Stimulated activated CD4-positive, alpha-beta T cell treated with anti-CD3 and anti-CD28 coated beads, Interleukin-4, amount 100 ng/mL, for 24 hours (primary cell): ENCODE results near the gene PDCD10.
A peak's percentile ranks its signal among the peaks of the same experiment; 100 is the strongest.

Experiments
- DNase-seq: peaks from one replicate; pipeline ENCODE4 v3.0.0-alpha.2; 2020

Gene PDCD10

DNA sequence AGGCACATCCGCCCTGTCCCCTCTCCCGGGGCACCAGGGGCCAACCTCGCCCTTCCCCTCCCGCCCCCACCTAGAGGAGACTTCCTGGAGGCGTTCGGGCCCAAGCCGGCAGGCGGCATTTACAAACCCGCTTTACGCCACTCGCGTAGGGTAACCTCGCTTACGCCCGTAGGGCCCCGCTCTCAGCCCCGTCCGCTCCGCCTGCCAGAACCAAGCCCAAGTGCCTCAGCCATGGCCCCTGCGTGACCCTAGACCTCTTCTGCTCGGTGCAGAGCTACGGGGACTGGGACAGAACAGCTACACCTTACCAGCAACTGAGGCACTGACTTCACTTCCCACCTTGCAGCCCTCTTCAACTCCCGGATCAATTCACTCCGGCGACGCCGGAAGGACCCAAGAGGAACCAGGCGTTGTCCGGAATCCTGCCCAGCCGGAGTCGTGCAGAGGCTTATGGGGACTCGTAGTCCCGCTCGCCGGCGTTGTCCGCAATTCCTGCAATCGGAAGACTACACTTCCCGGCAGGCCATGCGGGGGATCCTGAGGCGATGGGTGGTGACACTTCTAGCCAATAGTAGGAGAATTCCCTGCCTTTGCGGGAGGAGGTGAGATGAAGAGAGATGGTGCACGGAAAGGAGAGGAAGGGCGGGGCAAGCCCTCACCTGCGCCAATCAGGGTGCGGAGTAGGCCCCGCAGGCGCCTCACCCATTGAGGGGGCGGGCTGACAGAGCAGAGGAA lies at the start of gene PDCD10:
Gene PDCD10, minus strand, starts transcription at position 395 of the 735 bp plus-strand sequence. CDS start 14,735 bp downstream, outside the sequence.
- DNase-seq = peak; percentile 97

DNA sequence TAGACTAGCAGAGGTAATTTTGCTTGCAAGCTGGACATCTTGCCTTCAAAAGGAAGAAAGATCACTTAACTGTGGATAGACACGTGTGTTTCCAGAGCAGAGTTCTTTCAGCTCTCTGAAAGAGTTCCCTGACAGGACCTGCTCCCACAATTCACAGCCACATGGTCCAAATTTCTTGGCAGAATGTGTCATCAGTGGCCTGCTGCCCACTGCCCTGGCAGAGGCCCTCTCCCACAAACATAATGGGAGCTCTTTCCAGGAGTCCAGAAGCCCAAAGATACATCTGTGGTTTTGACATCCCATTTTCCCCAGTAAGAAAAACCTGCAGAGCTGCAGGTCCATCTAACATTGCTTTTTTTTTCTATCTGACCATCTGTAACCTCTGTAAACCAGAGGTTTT lies 49.1 kb upstream of the PDCD10 start:
- no peak for DNase-seq

DNA sequence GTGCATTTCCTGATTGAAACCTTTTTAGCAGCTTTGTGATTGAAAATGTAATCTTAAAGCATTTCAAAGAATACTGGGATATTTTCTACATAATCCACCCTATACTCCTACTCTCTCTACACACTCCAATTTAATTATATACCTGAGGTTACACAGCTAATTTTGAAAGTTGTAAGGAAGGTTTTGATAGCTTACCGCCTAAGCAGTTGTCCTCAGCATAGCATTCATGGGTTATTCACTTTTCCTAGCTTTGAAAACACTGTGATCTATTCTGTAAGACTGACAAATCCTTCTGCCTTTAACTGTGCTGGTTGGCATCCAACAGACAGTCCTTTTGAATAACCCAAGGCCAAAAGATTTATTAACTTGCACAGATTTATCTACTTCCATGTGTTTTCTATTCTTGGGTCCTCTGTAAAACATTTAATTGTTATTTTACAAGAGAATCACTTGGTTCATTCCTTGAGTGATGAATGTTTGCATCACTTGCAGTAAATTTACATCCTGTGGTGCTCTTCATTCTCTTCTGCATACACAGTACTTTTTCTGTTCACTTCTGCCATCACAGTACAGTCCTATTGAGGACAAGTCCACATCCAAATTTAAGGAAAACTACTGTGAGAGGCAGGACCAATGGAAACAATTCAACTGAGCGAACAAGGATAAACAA lies 45.7 kb upstream of the PDCD10 start:
- no peak for DNase-seq

DNA sequence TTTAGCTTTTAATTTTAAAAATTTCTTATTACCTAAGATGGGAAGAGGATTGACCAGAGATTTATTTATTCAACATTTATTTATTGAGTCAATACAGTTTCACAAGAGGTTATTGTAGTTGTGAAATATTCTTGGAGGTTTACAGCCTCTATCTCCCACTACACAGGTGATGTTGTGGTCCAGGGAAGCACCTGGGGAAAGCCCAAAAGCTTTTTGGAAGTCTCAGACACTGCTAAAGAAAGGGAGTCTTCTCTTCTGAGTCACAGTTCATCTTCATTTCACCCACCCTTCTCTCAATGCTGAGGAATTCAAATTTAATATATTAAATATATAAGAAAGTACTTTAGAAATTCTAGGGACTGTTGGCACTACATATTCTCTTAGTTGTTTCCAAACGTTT lies 42.7 kb upstream of the PDCD10 start:
- no peak for DNase-seq

DNA sequence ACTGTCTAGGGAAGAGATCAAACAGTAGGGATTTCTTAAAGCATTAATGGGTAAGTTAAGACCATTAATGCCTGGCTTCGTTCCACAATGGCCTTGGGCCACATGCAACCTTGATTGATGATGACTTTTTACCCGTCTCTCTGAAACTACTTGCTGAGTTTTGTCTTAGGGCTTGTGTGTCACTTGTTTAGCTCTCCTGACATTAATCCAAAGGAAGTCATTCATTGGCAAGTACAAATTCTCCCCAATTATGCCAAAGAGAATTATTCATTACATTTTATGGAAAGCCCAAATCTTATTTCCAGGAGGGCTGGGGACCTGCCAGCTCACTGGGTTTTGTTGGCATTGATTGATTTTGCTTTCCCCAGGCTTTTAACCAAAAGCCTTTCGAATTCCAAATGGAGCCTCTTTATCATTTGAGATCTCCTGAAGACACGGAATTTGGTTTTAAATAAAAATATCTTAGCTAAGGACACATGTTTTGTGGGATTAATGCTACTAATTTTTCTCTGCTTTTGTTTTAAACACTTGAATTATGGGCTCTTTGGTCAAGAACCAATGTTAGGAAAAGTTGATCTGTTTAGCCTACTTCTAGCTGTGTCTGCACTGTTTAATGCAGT lies 41.5 kb upstream of the PDCD10 start:
- DNase-seq = no peak

DNA sequence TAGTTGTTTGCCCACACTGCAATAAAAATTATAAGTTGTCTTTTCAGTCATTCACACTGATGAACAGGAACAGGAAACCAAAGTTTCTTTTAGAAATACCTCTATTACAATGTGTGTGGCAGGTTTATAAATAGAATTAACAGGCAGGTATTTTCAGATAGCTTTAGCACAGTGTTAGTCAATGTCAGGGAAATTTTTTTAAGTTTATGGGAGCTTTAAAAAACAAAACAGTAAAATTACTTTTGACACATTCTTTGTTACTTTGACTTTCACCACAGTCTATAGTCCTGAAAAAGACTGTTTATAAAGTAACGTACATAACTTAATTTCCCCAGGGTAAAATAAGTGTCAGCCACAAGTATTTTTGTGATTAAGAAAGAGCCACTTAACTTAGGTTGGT lies 38.9 kb upstream of the PDCD10 start:
- no peak for DNase-seq

DNA sequence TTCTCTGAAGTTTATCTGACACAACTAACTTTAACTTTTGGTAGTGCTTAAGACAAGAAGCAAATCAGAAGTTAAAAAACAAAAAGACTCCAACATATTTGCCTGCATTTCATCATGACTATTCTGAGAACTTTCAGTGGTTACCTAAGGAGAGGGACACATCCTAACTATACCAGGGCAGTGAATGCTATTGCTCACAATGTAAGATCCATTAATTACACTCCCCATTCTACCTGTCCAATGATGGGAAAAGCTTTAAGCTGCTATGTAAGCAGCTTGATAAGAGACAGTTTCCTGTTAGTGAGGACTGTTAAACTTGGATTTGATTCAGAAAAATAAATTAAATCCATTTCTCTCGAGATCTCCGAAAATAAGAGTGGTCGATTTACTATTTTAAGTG lies 38.3 kb upstream of the PDCD10 start:
- no peak for DNase-seq

DNA sequence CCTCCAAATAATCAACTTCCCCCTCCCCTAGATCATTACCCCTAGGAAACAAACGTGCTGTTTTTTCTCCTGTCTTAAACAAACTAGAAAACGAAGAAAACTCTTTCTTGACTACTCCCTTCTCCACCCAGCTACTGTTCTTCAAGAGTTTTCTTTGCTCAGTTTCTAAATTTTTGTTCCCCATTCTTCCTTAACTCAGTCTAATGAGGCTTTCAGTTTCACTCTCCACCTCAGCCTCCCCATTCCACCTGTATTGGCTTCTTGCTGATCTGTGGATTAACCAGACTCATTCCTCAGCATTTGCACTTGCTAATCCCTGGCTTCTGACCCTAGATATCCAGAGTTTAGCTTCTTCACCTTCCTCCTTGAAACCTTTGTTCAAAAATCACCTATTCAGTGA lies 27.6 kb upstream of the PDCD10 start:
- DNase-seq = no peak

DNA sequence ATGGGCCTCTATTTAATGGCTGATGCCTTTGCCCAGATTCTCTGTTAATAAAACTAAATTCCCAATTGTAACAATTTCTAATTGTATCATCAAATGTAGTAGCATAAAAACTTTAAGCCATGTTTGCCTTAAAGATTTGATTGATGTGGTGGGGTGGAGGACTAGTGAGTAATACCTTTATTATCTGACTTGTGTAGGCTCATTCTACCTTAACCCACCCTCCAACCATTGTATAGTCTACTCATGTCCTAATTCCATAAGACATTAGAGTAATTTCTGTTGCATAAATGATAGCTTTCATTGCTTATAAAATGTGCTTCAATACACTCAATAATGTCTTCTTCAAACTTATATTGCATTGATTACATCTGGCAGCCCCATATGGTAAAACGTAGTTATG lies 26.6 kb upstream of the PDCD10 start:
- DNase-seq = no peak

DNA sequence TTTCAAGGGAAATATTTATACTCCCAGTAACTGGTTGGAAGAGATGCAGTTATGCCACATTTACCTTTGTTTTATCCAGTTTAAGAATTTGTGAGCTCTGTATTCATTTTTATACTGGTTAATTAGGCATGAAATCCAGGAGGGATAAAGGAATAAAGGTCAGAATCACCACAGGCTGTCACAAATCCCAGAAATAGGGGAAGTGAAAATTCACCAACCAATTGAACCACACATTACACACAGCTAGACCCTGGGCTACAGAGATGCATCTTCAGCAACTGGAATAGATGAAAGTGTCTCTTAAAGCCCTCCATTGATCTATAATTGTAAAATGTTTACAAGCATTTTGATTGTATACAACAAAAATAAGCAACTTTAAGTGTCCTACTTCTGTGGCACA lies 19.4 kb upstream of the PDCD10 start:
- DNase-seq = no peak

DNA sequence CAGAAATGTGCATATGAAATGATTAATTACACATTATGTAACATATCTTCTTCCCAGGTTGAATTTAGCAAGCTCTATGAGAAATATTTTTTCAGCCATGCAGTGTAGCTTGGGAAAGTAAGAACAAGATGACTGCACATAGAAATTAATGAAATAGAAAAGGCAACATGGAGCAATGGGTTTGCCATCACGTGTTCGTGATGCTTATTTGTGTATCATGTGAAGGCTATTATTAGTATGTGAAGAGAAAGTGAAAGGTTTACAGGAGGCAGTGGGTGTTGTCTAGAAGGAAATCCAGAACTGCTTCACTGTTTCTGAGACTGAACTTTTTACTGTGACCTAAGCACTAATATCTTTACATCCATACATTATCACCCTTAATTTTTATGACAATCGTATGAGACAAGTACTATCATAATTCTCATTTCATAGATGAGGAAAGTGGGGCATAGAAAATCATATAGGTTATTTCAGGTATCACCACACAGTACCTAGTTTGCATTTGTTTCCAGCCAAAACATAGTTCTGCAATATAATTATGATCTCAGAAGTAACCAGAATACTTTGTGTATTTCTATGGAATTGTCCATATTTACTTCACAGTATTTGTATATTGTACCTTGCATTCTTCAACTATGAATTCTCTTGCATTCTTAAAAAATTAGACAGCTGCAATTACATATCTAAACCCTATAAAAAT lies 15.7 kb upstream of the PDCD10 start:
- no peak for DNase-seq

DNA sequence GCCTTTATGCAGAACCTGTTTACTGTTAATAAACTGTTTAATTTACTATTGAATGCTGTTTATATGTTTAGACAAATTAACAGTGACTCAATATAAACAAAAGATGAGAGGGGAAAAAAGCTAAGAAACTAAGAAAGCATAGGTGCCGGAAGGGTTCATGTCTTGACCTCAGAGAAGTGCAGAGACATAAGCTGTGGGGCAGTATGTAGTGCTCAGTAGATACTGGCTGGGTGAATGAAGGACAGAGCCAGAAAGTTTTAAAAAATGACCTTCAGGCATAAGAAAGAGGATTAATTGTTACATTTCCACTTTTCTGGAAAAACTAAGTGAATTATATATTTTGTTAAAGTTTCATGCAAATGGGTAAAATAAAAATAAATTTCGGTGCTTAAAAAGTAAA lies 15.0 kb upstream of the PDCD10 start:
- DNase-seq = no peak

DNA sequence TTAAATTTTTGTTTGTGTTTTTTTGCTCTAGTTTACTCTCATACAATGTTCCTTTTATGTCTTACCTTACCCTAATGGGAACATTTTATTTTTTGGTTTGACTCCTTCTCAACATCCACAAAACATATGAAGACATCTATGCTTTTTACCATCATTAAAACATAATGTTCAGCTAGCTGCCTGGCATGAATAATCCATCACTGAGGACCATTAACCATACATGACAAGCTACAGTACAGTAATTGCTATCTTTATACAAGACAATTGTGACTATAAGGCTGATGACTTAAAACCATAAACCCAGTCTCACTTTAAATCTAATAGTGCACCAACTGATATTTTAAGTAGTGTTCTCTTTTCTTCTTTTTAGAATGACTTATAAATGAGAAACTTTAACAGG lies 14.5 kb upstream of the PDCD10 start:
- DNase-seq = no peak

DNA sequence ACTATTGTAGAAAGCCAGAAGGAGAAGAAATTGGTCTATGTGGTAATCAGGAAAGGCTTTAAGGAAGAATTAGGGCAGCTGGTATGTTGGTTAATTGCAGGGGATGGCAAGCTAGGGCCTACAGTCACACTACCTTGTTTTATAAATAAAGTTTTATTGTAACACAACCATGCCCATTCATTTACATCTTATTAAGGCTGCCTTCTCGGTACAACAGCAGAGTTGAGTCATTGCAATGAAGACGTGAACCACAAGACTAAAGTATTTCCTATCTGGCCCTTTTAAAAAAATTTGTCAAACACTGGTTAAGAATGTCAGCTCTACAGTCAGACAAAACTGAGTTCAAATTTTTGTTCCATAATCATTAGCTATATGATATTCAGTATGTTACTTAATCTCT lies 9.1 kb upstream of the PDCD10 start:
- no peak for DNase-seq

DNA sequence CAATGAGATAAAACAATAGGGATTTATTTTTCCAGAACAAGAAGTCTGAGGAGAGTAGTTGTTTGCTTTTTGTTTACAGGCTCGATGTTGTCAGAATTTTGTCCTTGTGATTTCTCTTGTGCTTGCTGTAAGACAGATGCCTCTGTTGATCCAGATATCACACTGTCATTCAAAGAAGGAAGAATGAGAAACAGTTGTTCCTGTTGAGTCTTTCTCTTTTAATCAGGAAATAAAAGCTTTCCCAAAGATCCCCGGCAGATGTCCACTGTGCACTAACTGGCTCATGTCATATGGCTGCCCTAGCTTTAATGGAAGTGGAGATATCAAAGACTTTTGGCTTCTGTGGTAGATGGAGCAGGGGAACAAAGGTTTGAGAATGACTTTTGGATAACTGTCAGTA lies 7.6 kb upstream of the PDCD10 start:
- no peak for DNase-seq

DNA sequence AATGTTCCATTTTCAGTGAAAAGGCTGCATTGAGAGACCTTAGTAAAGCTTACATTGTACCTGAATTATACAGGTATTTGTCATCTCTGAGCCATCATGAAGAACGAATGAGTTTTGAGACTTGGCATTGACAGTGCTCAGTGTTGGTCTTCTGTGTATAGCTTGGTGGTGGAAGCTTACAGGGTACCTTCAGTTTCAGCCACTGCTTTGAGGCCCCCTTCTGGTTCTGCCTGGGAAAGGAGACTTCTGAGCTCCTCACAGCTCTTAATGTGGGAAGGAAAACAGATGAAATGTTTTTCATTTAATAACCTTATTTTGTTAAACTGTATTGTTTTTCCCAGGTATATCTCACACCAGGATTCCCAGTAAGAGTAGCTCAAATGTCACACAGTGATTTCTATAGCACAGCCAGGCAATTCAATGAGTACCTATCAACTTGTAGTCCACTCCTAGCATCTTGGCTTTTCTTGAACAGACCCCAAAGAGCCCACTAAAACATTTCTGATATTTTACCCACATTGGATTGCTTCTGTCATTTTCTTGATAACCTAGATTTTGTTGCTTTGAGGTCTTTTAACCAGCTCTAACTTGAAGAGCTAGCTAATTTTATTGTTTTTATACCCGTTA lies 6.4 kb upstream of the PDCD10 start:
- DNase-seq = peak; percentile 16

DNA sequence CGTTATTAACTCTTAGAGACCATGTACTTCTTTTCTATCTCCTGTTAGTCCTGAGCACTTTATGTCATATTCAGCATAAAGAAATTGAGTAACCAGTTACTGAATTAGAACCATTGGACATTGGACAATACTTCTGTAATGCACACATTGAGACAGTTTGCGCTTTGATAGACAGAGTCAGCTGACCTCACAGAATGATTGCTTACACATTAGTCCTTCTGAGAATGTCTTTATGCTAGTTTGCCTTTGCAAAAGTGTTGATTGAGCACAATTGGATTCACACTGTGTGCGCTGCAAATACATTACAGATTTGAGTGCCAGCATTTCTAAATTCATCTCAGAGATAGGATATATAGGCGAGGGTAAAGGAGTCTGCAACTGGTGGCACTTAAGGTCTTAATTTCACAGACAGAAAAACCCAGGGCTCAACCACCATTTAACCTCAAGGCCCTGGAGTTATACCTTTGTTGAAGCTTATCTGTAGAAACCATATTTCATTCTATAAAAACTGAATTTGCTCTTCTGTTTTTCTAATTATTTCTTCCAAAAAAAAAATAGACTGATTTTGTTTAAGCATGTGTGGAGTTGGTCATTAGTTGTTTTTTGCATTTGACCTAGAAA lies 4.6 kb upstream of the PDCD10 start:
- DNase-seq = no peak

DNA sequence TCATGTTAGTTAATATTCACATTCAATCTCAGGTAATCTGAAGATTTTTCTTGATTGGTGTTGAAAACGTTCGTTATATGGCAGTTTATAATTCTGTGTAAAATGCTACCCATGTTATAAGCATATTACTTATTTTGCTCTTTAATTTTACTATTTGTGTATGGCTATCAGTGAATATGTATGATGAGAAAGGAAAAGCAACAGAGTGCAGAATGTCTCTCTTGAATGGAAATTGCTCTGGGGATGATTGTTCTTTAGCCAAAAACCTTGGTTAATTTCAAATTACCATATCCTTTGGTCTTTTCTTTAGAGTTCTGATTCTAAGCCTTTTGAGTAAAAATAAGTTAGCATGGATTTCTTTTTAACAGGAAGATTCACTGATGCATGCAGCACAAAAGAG lies 3.3 kb upstream of the PDCD10 start:
- DNase-seq = no peak

DNA sequence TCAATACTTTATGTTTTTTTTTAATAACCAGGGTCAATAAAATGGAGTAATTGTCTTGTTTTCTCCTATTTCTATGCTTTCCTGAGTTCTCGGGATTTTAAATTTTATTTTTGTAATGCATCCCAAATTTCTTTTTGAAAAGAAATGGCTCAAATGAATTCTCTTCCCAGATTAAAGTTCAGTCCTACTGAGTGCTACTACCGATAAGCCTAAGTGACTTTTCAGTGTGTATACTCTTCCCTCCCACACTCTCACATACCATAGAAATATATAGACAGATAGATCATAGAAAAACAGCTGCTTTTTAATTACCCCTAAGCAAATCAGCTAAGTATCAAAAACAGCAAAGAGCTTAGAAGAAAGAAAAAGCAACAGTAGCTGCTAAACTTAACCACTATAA lies 2.3 kb upstream of the PDCD10 start:
- no peak for DNase-seq

DNA sequence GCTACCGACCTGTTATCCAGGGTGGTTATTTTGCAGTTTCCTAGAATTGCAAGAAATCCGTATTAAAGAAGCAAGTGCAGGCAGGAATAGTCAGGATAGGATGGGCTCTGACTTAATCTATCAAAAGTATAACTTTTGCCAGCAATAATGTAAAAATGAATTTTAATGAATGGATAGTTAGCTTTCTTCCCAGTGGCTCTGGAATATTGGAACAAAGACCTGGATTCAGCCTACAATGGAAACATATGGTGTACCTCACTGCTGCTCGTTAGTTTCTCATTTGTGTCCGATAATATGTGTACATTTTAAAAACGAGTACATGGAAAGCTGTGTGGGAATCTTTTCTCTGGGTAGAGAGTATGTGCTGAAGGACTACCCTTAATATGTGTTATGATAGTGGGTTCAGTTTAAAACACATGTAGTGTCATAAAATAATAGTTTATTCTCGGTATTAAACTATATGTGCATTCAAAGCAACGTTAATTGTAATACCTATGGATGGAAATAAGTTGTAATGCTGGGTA lies 1.6 kb upstream of the PDCD10 start:
- DNase-seq = no peak

DNA sequence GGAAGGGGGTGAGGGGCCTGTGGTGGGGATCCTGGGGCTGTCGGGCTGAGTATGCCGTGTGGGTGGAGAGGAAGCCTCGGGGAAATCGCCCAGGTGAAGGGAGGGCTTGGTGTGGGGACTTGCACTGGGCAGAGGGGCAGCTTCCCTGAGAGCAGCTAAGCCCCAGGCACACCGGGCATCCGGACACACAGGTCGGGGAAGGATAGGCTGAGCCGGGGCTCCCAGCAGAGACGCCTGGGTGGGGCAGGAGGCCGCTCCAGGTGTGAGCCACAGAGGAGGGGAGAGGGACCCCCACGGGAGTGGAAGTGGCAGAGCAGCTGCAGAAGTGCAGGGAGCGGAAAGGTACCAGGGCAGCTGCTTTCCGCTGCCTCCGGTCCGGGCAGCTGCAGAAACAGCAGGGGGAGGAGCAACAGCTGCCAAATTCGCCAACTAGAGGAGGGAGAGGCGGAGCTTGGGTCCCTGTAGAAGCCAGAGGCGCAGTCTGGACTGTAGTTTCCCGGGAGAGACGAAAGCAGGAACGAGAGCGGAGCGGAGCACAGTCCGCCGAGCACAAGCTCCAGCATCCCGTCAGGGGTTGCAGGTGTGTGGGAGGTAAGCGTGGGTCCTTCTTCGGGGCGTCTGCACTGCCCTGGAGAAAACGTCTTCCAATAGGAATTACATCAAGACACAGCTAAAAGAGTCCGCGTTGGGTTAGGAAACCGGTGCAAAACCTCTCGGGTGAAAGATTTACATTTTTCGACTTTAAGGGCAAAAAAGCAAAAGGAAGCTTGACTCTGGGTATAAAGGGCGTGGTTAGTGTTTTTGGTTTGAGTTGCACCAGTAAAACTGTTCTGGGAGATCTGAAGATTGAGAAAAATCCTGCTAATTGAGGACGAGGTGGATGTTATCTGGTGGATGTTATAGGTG lies 794 bp upstream of the PDCD10 start, which contains the start of gene SERPINI1:
Gene SERPINI1, plus strand, starts transcription at position 489 of the 906 bp plus-strand sequence. CDS start 53,408 bp downstream, outside the sequence.
- peak; percentile 81 for DNase-seq
